ENCODE data around the gene MEGF6. TPM values are rescaled to one million over a fixed set of nuclear protein-coding genes. Genes with fewer than 3 reads are reported as not detected.

The MEGF6 gene
- total RNA-seq, 4 donors from 2014 or later, result 4.1 to 27.1 (median 11.4) TPM

GRCh38 chr1:3569436-3569835, 41.9 kb downstream of the MEGF6 start:
- Histone ChIP-seq H3K27me3 (no peaks in the 10 kb centered on the region), H3K9me3 (no peaks in the 10 kb centered on the region), H3K4me1 (no peaks in the 10 kb centered on the region), H3K27ac (no peak overlapping the region), H3K4me3 (no peak overlapping the region), H3K36me3 (no peaks in the 10 kb centered on the region)
- no peak for TF ChIP-seq CTCF (IDR thresholded peaks at IDR 0.05)
- no peak for TF ChIP-seq POLR2AphosphoS5 (IDR thresholded peaks at IDR 0.05)
- TF ChIP-seq EP300 (IDR thresholded peaks at IDR 0.05; ENCODE audit: low read depth), result no peak
- no peak for TF ChIP-seq POLR2A (IDR thresholded peaks at IDR 0.05)
- DNase-seq, result no peak
- 73% methylated on average over 8 of the region's 8 CpGs; no CpG with 5 or more reads in 1 of the 2 donors for WGBS, 2 donors (ENCODE audit: low coverage in 1 of 2)
- in situ Hi-C loops (cut with MboI; ENCODE audit: low pct_ligation_motif_present in 1 of 4, low pct_unique_long_range_greater_than_20kb in 1 of 4, low sequenced_read_pairs in 3 of 4) (no loop called here), intact Hi-C loops (cut with DNase I; ENCODE audit: low total_unique reads) (no loop called here)

- TF ChIP-seq EP300 (IDR thresholded peaks at IDR 0.05; ENCODE audit: low read depth) (no peak), POLR2A (IDR thresholded peaks at IDR 0.05) (no peak), POLR2AphosphoS5 (IDR thresholded peaks at IDR 0.05) (no peak), CTCF (IDR thresholded peaks at IDR 0.05) (no peak)
- in situ Hi-C loops (cut with MboI; ENCODE audit: low pct_ligation_motif_present in 1 of 4, low pct_unique_long_range_greater_than_20kb in 1 of 4, low sequenced_read_pairs in 3 of 4), result no loop called here
- Histone ChIP-seq H3K4me3 (no peak overlapping the region), H3K27ac (no peak overlapping the region), H3K36me3 (no peaks in the 10 kb centered on the region), H3K4me1 (no peaks in the 10 kb centered on the region), H3K9me3 (no peaks in the 10 kb centered on the region), H3K27me3 (no peaks in the 10 kb centered on the region)
- intact Hi-C loops (cut with DNase I; ENCODE audit: low total_unique reads), result no loop called here
- 79% methylated on average over 6 of the region's 13 CpGs; no CpG with 5 or more reads in 1 of the 2 donors for WGBS, 2 donors (ENCODE audit: low coverage in 1 of 2)
- DNase-seq, result no peak
Observed at GRCh38 chr1:3568815-3569435, 42.4 kb downstream of the MEGF6 start.

GRCh38 chr1:3566951-3567804, 44.1 kb downstream of the MEGF6 start:
- in situ Hi-C loops (cut with MboI; ENCODE audit: low pct_ligation_motif_present in 1 of 4, low pct_unique_long_range_greater_than_20kb in 1 of 4, low sequenced_read_pairs in 3 of 4) (no loop called here), intact Hi-C loops (cut with DNase I; ENCODE audit: low total_unique reads) (no loop called here)
- WGBS, 2 donors (ENCODE audit: low coverage in 1 of 2), result 88% methylated on average over 20 of the region's 32 CpGs; no CpG with 5 or more reads in 1 of the 2 donors
- H3K9me3 ChIP-seq, result no peaks in the 10 kb centered on the region
- H3K36me3 ChIP-seq, result no peaks in the 10 kb centered on the region
- no peak for DNase-seq
- TF ChIP-seq POLR2AphosphoS5 (IDR thresholded peaks at IDR 0.05), result no peak
- TF ChIP-seq POLR2A (IDR thresholded peaks at IDR 0.05), result no peak
- no peak for TF ChIP-seq EP300 (IDR thresholded peaks at IDR 0.05; ENCODE audit: low read depth)
- TF ChIP-seq CTCF (IDR thresholded peaks at IDR 0.05), result no peak
- no peaks in the 10 kb centered on the region for H3K4me1 ChIP-seq
- no peak overlapping the region for H3K4me3 ChIP-seq
- no peak overlapping the region for H3K27ac ChIP-seq
- H3K27me3 ChIP-seq, result no peaks in the 10 kb centered on the region

DNA sequence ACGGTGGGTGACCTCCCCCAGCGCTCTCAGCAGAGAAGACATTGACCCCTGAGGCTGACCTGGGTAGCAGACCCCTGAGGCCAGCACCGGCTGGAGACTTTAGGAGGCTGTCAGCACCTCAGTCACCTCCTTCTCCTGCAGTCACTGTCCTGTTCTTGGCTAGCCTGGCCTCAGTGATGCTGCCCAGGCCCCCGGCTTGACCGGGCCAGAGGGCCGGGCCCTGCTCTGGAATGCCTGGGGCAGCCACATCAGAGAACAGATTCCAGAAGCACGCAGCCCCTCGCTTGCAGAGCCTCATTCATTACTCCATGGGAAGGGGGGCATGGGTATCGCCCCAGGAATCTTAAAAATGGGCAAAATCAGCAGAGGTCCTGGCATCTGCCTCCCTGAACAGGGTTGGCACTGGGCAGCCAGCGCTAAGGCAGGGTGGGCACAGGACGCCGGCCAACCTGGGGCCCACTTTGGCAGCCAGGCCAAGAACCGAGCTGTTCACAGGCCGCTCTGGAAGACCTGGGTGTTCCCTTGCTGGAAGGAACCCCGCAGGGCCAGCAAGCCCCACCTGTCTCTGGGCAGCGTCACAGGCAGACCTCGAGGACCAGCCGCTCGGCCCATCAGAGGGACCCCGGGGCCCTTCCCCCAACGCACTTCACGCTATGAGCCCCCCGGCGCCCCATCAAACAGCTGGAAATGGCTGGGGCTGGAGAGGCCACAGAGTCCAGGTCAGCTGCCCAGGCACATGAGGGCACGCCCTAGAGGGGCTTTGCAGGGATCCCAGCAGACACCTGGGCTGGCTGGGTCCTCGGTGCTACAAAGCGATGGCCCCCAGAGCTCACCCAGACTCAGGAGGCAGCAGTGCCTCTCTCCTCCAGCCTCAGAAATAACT, 45.1 kb downstream of the MEGF6 start:
- TF ChIP-seq EP300 (IDR thresholded peaks at IDR 0.05; ENCODE audit: low read depth) (no peak), CTCF (IDR thresholded peaks at IDR 0.05) (no peak), POLR2A (IDR thresholded peaks at IDR 0.05) (no peak), POLR2AphosphoS5 (IDR thresholded peaks at IDR 0.05) (no peak)
- in situ Hi-C loops (cut with MboI; ENCODE audit: low pct_ligation_motif_present in 1 of 4, low pct_unique_long_range_greater_than_20kb in 1 of 4, low sequenced_read_pairs in 3 of 4) (no loop called here), intact Hi-C loops (cut with DNase I; ENCODE audit: low total_unique reads) (no loop called here)
- DNase-seq, result no peak
- Histone ChIP-seq H3K36me3 (no peaks in the 10 kb centered on the region), H3K9me3 (no peaks in the 10 kb centered on the region), H3K27me3 (no peaks in the 10 kb centered on the region), H3K27ac (no peak overlapping the region), H3K4me3 (no peak overlapping the region), H3K4me1 (no peaks in the 10 kb centered on the region)
- 85% methylated on average over 24 of the region's 27 CpGs; no CpG with 5 or more reads in 1 of the 2 donors for WGBS, 2 donors (ENCODE audit: low coverage in 1 of 2)
